ENCODE results near the gene IFI35. TPM values are rescaled to one million over a fixed set of nuclear protein-coding genes. Genes with fewer than 3 reads are reported as not detected.
A peak's percentile ranks its signal among the peaks of the same experiment; 100 is the strongest.

IFI35 gene
- total and polyA plus RNA-seq, 2 donors (not counting 1 experiment from before 2014, with no cell fraction given), result 34.5 to 52.0 TPM

DNA sequence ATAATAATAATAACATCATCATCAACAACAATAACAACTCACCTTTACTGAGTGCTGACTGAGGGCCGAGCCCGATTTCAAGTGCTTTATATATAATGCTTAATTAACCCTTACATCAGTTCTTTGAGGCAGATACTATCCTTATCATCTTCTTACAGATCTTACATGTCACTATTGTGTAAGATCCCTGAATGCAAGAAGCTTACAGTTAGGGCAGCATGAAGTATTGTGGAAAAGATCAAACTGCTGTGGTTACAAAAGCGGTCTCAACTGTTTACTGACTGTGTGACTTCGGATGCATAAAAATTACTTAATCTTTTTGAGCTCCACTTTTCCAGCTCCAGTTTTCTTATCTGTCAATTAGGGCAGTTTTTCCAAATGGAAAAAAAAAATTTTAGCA is 12.3 kb downstream of the IFI35 start:
- Histone ChIP-seq H3K9ac (ENCODE audit: insufficient read depth, low read length) (no peak overlapping the region), H3K27me3 (ENCODE audit: control insufficient read depth, insufficient read depth, low read length) (no peaks in the 10 kb centered on the region), H4K20me1 (ENCODE audit: control insufficient read depth, extremely low read depth, insufficient read depth, low read length) (no peaks in the 10 kb centered on the region), H3K4me3 (replicated peaks in 1 of 4; ENCODE audit: control extremely low read depth in 1 of 4, insufficient read depth in 1 of 4, low read depth in 3 of 4, low read length in 4 of 4) (peak overlapping the region in 1 of 4 experiments; percentile 74), H3K4me1 (ENCODE audit: control insufficient read depth, extremely low read depth, insufficient read depth, low read length) (peaks cover 13% of the 10 kb centered on the region), H3K27ac (ENCODE audit: insufficient read depth, low read length) (no peak overlapping the region), H3K4me2 (ENCODE audit: extremely low read depth, insufficient read depth, low read length) (no peak overlapping the region), H3K9me3 (ENCODE audit: control insufficient read depth, insufficient read depth, low read depth, low read length) (no peaks in the 10 kb centered on the region), H3K36me3 (ENCODE audit: control insufficient read depth, insufficient read depth, low read length) (peaks cover 12% of the 10 kb centered on the region), H3K79me2 (ENCODE audit: control insufficient read depth, insufficient read depth, low read length) (peaks cover 33% of the 10 kb centered on the region), H2AFZ (ENCODE audit: low read length) (no peak overlapping the region)
- peak in 1 of 2 donors; percentile 57 for DNase-seq (ENCODE audit: low read depth in 2 of 2)
- no peak for TF ChIP-seq EZH2 (IDR thresholded peaks at IDR 0.05; ENCODE audit: low read length, missing control alignments)
- TF ChIP-seq, protein P1, sequence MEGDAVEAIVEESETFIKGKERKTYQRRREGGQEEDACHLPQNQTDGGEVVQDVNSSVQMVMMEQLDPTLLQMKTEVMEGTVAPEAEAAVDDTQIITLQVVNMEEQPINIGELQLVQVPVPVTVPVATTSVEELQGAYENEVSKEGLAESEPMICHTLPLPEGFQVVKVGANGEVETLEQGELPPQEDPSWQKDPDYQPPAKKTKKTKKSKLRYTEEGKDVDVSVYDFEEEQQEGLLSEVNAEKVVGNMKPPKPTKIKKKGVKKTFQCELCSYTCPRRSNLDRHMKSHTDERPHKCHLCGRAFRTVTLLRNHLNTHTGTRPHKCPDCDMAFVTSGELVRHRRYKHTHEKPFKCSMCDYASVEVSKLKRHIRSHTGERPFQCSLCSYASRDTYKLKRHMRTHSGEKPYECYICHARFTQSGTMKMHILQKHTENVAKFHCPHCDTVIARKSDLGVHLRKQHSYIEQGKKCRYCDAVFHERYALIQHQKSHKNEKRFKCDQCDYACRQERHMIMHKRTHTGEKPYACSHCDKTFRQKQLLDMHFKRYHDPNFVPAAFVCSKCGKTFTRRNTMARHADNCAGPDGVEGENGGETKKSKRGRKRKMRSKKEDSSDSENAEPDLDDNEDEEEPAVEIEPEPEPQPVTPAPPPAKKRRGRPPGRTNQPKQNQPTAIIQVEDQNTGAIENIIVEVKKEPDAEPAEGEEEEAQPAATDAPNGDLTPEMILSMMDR (conservative IDR thresholded peaks at IDR 0.05 in 1 of 2, IDR thresholded peaks at IDR 0.05 in 1 of 2; ENCODE audit: low read depth in 1 of 2, low read length in 2 of 2), result no peak

DNA sequence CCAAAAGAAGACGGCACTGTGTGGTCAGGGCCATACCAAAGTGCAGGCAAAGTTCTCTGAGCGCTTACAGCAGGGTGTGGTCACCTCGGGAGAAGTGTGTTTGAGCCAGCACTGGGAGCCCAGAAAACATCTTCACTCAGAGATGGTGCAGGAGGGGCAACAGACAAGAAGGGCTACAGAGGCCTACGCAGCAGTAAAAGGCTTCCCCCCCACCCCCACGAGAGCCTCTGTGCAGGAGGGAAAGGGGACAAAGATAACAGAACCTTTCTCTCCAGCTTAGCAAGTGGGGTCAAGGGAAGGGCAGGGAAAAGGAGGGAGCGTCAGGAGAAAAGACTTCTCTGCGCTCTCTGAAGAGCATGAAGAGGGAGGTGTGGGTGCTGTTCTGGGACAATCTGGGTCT is 12.8 kb downstream of the IFI35 start:
- peak overlapping the region in 3 of 4 experiments; percentile 7 to 74 (median 8) for H3K4me3 ChIP-seq (replicated peaks in 1 of 4; ENCODE audit: control extremely low read depth in 1 of 4, insufficient read depth in 1 of 4, low read depth in 3 of 4, low read length in 4 of 4)
- no peak overlapping the region for H3K9ac ChIP-seq (ENCODE audit: insufficient read depth, low read length)
- H2AFZ ChIP-seq (ENCODE audit: low read length), result no peak overlapping the region

DNA sequence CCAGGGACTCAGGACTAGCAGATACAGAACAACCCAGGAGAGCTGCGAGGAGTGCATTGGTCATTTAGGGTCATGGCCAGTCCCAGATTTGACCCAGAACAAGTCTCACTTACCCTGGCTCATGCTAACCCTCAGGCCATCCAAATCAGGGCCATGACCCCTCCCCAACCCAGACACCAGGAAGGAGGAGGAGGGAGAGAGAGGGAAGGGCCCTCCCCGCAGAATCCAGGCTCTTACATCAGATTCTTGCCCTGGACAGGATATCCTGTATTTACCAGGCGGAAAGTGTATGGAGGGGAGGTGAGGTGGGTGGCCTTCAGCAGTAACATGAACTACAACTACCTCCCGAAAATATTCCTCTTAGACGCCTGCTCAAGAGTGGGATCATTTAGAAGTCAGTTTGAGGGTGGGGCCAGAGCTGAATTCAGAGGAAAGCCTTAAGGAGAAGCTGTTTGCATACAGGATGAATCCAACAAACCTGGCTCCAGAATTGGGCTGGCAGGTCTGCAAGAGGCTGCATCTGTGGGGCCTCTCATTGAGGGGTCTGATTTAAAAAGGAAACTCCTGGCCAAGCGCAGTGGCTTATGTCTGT is 13.5 kb downstream of the IFI35 start:
- Histone ChIP-seq H3K36me3 (ENCODE audit: control insufficient read depth, insufficient read depth, low read length) (peaks cover 12% of the 10 kb centered on the region), H3K4me1 (ENCODE audit: control insufficient read depth, extremely low read depth, insufficient read depth, low read length) (peaks cover 17% of the 10 kb centered on the region), H3K4me2 (ENCODE audit: extremely low read depth, insufficient read depth, low read length) (peak overlapping the region; percentile 62), H3K4me3 (replicated peaks in 1 of 4; ENCODE audit: control extremely low read depth in 1 of 4, insufficient read depth in 1 of 4, low read depth in 3 of 4, low read length in 4 of 4) (peak overlapping the region in 2 of 4 experiments; percentile 17 to 74), H3K27ac (ENCODE audit: insufficient read depth, low read length) (peak overlapping the region; percentile 38), H3K27me3 (ENCODE audit: control insufficient read depth, insufficient read depth, low read length) (no peaks in the 10 kb centered on the region), H3K9ac (ENCODE audit: insufficient read depth, low read length) (no peak overlapping the region), H2AFZ (ENCODE audit: low read length) (no peak overlapping the region), H4K20me1 (ENCODE audit: control insufficient read depth, extremely low read depth, insufficient read depth, low read length) (no peaks in the 10 kb centered on the region), H3K9me3 (ENCODE audit: control insufficient read depth, insufficient read depth, low read depth, low read length) (no peaks in the 10 kb centered on the region), H3K79me2 (ENCODE audit: control insufficient read depth, insufficient read depth, low read length) (peaks cover 33% of the 10 kb centered on the region)
- TF ChIP-seq, protein P1 (conservative IDR thresholded peaks at IDR 0.05 in 1 of 2, IDR thresholded peaks at IDR 0.05 in 1 of 2; ENCODE audit: low read depth in 1 of 2, low read length in 2 of 2), result no peak
- TF ChIP-seq EZH2 (IDR thresholded peaks at IDR 0.05; ENCODE audit: low read length, missing control alignments), result no peak
- no peak for DNase-seq (ENCODE audit: low read depth in 2 of 2)

More for the DNA sequence above, 12.8 kb downstream of the IFI35 start:
- H4K20me1 ChIP-seq (ENCODE audit: control insufficient read depth, extremely low read depth, insufficient read depth, low read length), result no peaks in the 10 kb centered on the region
- DNase-seq (ENCODE audit: low read depth in 2 of 2), result peak in 1 of 2 donors; percentile 39
- TF ChIP-seq, protein P1 (conservative IDR thresholded peaks at IDR 0.05 in 1 of 2, IDR thresholded peaks at IDR 0.05 in 1 of 2; ENCODE audit: low read depth in 1 of 2, low read length in 2 of 2), result no peak
- TF ChIP-seq EZH2 (IDR thresholded peaks at IDR 0.05; ENCODE audit: low read length, missing control alignments), result no peak
- no peaks in the 10 kb centered on the region for H3K9me3 ChIP-seq (ENCODE audit: control insufficient read depth, insufficient read depth, low read depth, low read length)
- H3K27ac ChIP-seq (ENCODE audit: insufficient read depth, low read length), result no peak overlapping the region
- H3K79me2 ChIP-seq (ENCODE audit: control insufficient read depth, insufficient read depth, low read length), result peaks cover 33% of the 10 kb centered on the region
- H3K27me3 ChIP-seq (ENCODE audit: control insufficient read depth, insufficient read depth, low read length), result no peaks in the 10 kb centered on the region
- peak overlapping the region; percentile 62 for H3K4me2 ChIP-seq (ENCODE audit: extremely low read depth, insufficient read depth, low read length)
- H3K4me1 ChIP-seq (ENCODE audit: control insufficient read depth, extremely low read depth, insufficient read depth, low read length), result peaks cover 13% of the 10 kb centered on the region
- peaks cover 12% of the 10 kb centered on the region for H3K36me3 ChIP-seq (ENCODE audit: control insufficient read depth, insufficient read depth, low read length)

Measured in fibroblast of lung (primary cell).